GM12891 (cell line): ENCODE measurements around the gene CRYZL1.

Experiments
- DNase-seq: peaks from one replicate; pipeline ENCODE4 v3.0.0; 2011; ENCODE audit warnings: low spot score; ENCODE audit not compliant: insufficient read length
- FAIRE-seq: peaks from 2 replicates; lab custom pipeline; 2011; peaks lifted over from hg19 to GRCh38; lab: Jason Lieb, UNC
- PAX5 ChIP-seq: IDR thresholded peaks from 2 replicates; pipeline ENCODE4 v1.6.1; 2011; ENCODE audit warnings: low read length, moderate library complexity, mild to moderate bottlenecking; ENCODE audit not compliant: insufficient read depth, severe bottlenecking
- POLR2A ChIP-seq: IDR thresholded peaks from 2 replicates; pipeline ENCODE4 v1.6.1; 2011; ENCODE audit warnings: low read depth, low read length, control low read depth
- POLR2AphosphoS5 ChIP-seq: IDR thresholded peaks from 2 replicates; pipeline ENCODE4 v1.6.1; 2011; ENCODE audit warnings: low read depth, low read length, control low read depth
- POU2F2 ChIP-seq: IDR thresholded peaks from 2 replicates; pipeline ENCODE4 v1.6.1; 2011; ENCODE audit warnings: low read depth, mild to moderate bottlenecking, control low read depth, low read length, moderate library complexity
- SPI1 ChIP-seq: IDR thresholded peaks from 2 replicates; pipeline ENCODE4 v1.6.1; 2011; ENCODE audit warnings: low read depth, low read length, control low read depth
- TAF1 ChIP-seq: IDR thresholded peaks from 2 replicates; pipeline ENCODE4 v1.6.1; 2011; ENCODE audit warnings: low read depth, low read length, control low read depth

Gene CRYZL1

GRCh38 chr21:33554236-33554981 lies 87.1 kb downstream of the CRYZL1 start:
- FAIRE-seq (no peak), DNase-seq (no peak)
- TF ChIP-seq POLR2A (0 out of 2 replicates have a peak, but pooled peaks have one; percentile 3), PAX5 (no peak)

GRCh38 chr21:33552999-33553598 lies 88.4 kb downstream of the CRYZL1 start:
- TF ChIP-seq TAF1 (no peak), POU2F2 (no peak), SPI1 (no peak), POLR2AphosphoS5 (peak; percentile 68), PAX5 (no peak), POLR2A (peak; percentile 4; the same call in 1 of the 2 replicates)
- FAIRE-seq (no peak), DNase-seq (no peak)

- FAIRE-seq: no peak
- DNase-seq: no peak
- TF ChIP-seq POLR2AphosphoS5: peak; percentile 62
- peak; percentile 62 for TF ChIP-seq POLR2A
- TF ChIP-seq PAX5: no peak
- 0 out of 2 replicates have a peak, but pooled peaks have one; percentile 30 for TF ChIP-seq TAF1
- TF ChIP-seq POU2F2: peak; percentile 30; the same call in 1 of the 2 replicates
These were observed 89.2 kb downstream of the CRYZL1 start for GRCh38 chr21:33552093-33552998.

GRCh38 chr21:33551664-33552063 lies 89.9 kb downstream of the CRYZL1 start:
- TF ChIP-seq POLR2A (0 out of 2 replicates have a peak, but pooled peaks have one; percentile 11), SPI1 (no peak)
- no peak for DNase-seq
- no peak for FAIRE-seq

- DNase-seq (no peak), FAIRE-seq (no peak)
- TF ChIP-seq POU2F2 (0 out of 2 replicates have a peak, but pooled peaks have one; percentile 41), POLR2AphosphoS5 (peak; percentile 46; the same call in 1 of the 2 replicates), TAF1 (no peak), PAX5 (no peak), SPI1 (no peak), POLR2A (no peak; the same call in none of the 2 replicates)
These were observed 90.5 kb downstream of the CRYZL1 start for GRCh38 chr21:33550772-33551660.

GRCh38 chr21:33549848-33550771 lies 91.4 kb downstream of the CRYZL1 start:
- no peak for FAIRE-seq
- TF ChIP-seq SPI1 (no peak), PAX5 (no peak), POU2F2 (no peak), TAF1 (no peak), POLR2AphosphoS5 (no peak), POLR2A (no peak)
- no peak for DNase-seq

GRCh38 chr21:33546086-33546485 lies 95.5 kb downstream of the CRYZL1 start:
- DNase-seq (no peak), FAIRE-seq (no peak)
- no peak for TF ChIP-seq PAX5
- TF ChIP-seq POLR2A: no peak
- TF ChIP-seq POU2F2: no peak
- no peak for TF ChIP-seq TAF1
- no peak for TF ChIP-seq POLR2AphosphoS5
- TF ChIP-seq SPI1: no peak
